ENCODE results near the gene BCL2L12. TPM values are rescaled to one million over a fixed set of nuclear protein-coding genes. Genes with fewer than 3 reads are reported as not detected.

BCL2L12 gene
- total and polyA plus RNA-seq, 2 donors (not counting 1 experiment from before 2014, with no cell fraction given), result 19.9 to 22.1 TPM

- CTCF ChIA-PET, result interaction anchor here (1.4 kb wide), 1 partner anchor 140 kb away, joined by 3 read pairs; no protein-coding TSS in a partner anchor
- no peak overlapping the region for H3K4me3 ChIP-seq (ENCODE audit: control extremely low read depth in 1 of 5, extremely low read depth in 1 of 5, insufficient read depth in 1 of 5, low read depth in 2 of 5, low read length in 4 of 5)
- no peak overlapping the region for H3K4me2 ChIP-seq (replicated peaks; ENCODE audit: low read depth, low read length, poor library complexity, severe bottlenecking)
- WGBS (ENCODE audit: insufficient coverage), result over 99% methylated on average over 14 of the region's 27 CpGs
- H3K36me3 ChIP-seq (replicated peaks in 1 of 2; ENCODE audit: control extremely low read depth in 1 of 2, control insufficient read depth in 1 of 2, extremely low read depth in 1 of 2, insufficient read depth in 2 of 2, low read length in 1 of 2), result peaks cover 0 to 54% of the 10 kb centered on the region in 2 experiments
- intact Hi-C loops (cut with micrococcal nuclease), result no loop called here
- no peak overlapping the region for H3K4me3 Mint-ChIP-seq
- no peak for DNase-seq
- H3K27me3 ChIP-seq (replicated peaks in 1 of 4; ENCODE audit: control extremely low read depth in 1 of 4, control insufficient read depth in 3 of 4, insufficient read depth in 4 of 4, low read length in 3 of 4), result peaks cover 0 to 23% (median 11%) of the 10 kb centered on the region in 4 experiments
- peaks cover 65% of the 10 kb centered on the region for H4K20me1 ChIP-seq (ENCODE audit: control insufficient read depth, insufficient read depth, low read length, poor library complexity, severe bottlenecking)
- no peak for ATAC-seq (ENCODE audit: low read depth)
- H3K9me3 ChIP-seq (ENCODE audit: control extremely low read depth in 1 of 3, control insufficient read depth in 2 of 3, insufficient read depth in 1 of 3, low read length in 2 of 3), result peaks cover 0 to 8% (median 0%) of the 10 kb centered on the region in 3 donors
- POLR2A ChIA-PET, result interaction anchor here (0.7 kb wide), 1 partner anchor 100 kb away, joined by 3 read pairs; no protein-coding TSS in a partner anchor
- H3K27ac ChIP-seq (ENCODE audit: low read length in 2 of 2), result no peak overlapping the region
- H3K27ac Mint-ChIP-seq, result no peak overlapping the region
- TF ChIP-seq CTCF (IDR thresholded peaks at IDR 0.05) (no peak), EZH2 (IDR thresholded peaks at IDR 0.05; ENCODE audit: borderline replicate concordance, insufficient read depth, low read depth, low read length, poor library complexity, severe bottlenecking) (no peak)
- no peak overlapping the region for H2AFZ ChIP-seq (ENCODE audit: insufficient read depth, low read depth, low read length, poor library complexity, severe bottlenecking)
- peaks cover 17% of the 10 kb centered on the region for H3K27me3 Mint-ChIP-seq
- no peak overlapping the region for H3K9ac ChIP-seq (ENCODE audit: low read length)
- H3K4me1 ChIP-seq (ENCODE audit: control insufficient read depth in 2 of 2, insufficient read depth in 2 of 2, low read length in 2 of 2), result peaks cover 22 to 23% of the 10 kb centered on the region in 2 donors
- H3K4me1 Mint-ChIP-seq, result peaks cover 23% of the 10 kb centered on the region
- H3K79me2 ChIP-seq (ENCODE audit: control insufficient read depth, insufficient read depth, low read length), result peaks cover 19% of the 10 kb centered on the region
- no peaks in the 10 kb centered on the region for H3K9me3 Mint-ChIP-seq (ENCODE audit: insufficient read depth)
Measured at GRCh38 chr19:49686503-49687088, 20.9 kb downstream of the BCL2L12 start.

GRCh38 chr19:49687150-49687549 lies 21.4 kb downstream of the BCL2L12 start:
- Histone ChIP-seq H2AFZ (ENCODE audit: insufficient read depth, low read depth, low read length, poor library complexity, severe bottlenecking) (no peak overlapping the region), H3K27ac (ENCODE audit: low read length in 2 of 2) (no peak overlapping the region), H3K79me2 (ENCODE audit: control insufficient read depth, insufficient read depth, low read length) (peaks cover 14% of the 10 kb centered on the region), H4K20me1 (ENCODE audit: control insufficient read depth, insufficient read depth, low read length, poor library complexity, severe bottlenecking) (peaks cover 59% of the 10 kb centered on the region), H3K4me1 (ENCODE audit: control insufficient read depth in 2 of 2, insufficient read depth in 2 of 2, low read length in 2 of 2) (peaks cover 25% of the 10 kb centered on the region in 2 donors), H3K9ac (ENCODE audit: low read length) (no peak overlapping the region), H3K27me3 (replicated peaks in 1 of 4; ENCODE audit: control extremely low read depth in 1 of 4, control insufficient read depth in 3 of 4, insufficient read depth in 4 of 4, low read length in 3 of 4) (peaks cover 0 to 28% (median 13%) of the 10 kb centered on the region in 4 experiments), H3K36me3 (replicated peaks in 1 of 2; ENCODE audit: control extremely low read depth in 1 of 2, control insufficient read depth in 1 of 2, extremely low read depth in 1 of 2, insufficient read depth in 2 of 2, low read length in 1 of 2) (peaks cover 0 to 49% of the 10 kb centered on the region in 2 experiments), H3K9me3 (ENCODE audit: control extremely low read depth in 1 of 3, control insufficient read depth in 2 of 3, insufficient read depth in 1 of 3, low read length in 2 of 3) (peaks cover 0 to 8% (median 0%) of the 10 kb centered on the region in 3 donors), H3K4me2 (replicated peaks; ENCODE audit: low read depth, low read length, poor library complexity, severe bottlenecking) (no peak overlapping the region), H3K4me3 (ENCODE audit: control extremely low read depth in 1 of 5, extremely low read depth in 1 of 5, insufficient read depth in 1 of 5, low read depth in 2 of 5, low read length in 4 of 5) (no peak overlapping the region)
- DNase-seq (no peak), ATAC-seq (ENCODE audit: low read depth) (no peak)
- H3K9me3 Mint-ChIP-seq (ENCODE audit: insufficient read depth), result no peaks in the 10 kb centered on the region
- POLR2A ChIA-PET, result interaction anchor here (0.7 kb wide), 2 partner anchors 101 to 548 kb away, joined by 3 read pairs; no protein-coding TSS in a partner anchor
- no peak overlapping the region for H3K4me3 Mint-ChIP-seq
- peaks cover 24% of the 10 kb centered on the region for H3K4me1 Mint-ChIP-seq
- peaks cover 18% of the 10 kb centered on the region for H3K27me3 Mint-ChIP-seq
- intact Hi-C loops (cut with micrococcal nuclease), result no loop called here
- 81% methylated on average over 12 of the region's 12 CpGs for WGBS (ENCODE audit: insufficient coverage)
- TF ChIP-seq CTCF (IDR thresholded peaks at IDR 0.05) (no peak), EZH2 (IDR thresholded peaks at IDR 0.05; ENCODE audit: borderline replicate concordance, insufficient read depth, low read depth, low read length, poor library complexity, severe bottlenecking) (no peak)
- H3K27ac Mint-ChIP-seq, result no peak overlapping the region
- CTCF ChIA-PET, result interaction anchor here (0.6 to 1.4 kb wide), 2 partner anchors 123 to 140 kb away, joined by 3 read pairs; no protein-coding TSS in a partner anchor

Measured in B cell (primary cell).